Upper lobe of left lung (tissue), 4 donors: Measurements from ENCODE around the gene LTBP1.

Source experiments
- EP300 ChIP-seq, 4 donors: sonication (generic); formaldehyde crosslinking; IDR thresholded peaks; one replicate each; pipeline ENCODE4 v1.5.1; 2017; ENCODE audit warnings: antibody characterized with exemption in 4 of 4, control low read depth in 2 of 4
- POLR2A ChIP-seq, 4 donors: fragments of 450-650 bp; IDR thresholded peaks; one replicate each; pipeline ENCODE4 v1.5.1; 2016 to 2017; ENCODE audit warnings: antibody characterized with exemption in 4 of 4, mild to moderate bottlenecking in 2 of 4
- POLR2AphosphoS5 ChIP-seq, 2 donors: sonication (generic); formaldehyde crosslinking; IDR thresholded peaks; one replicate each; pipeline ENCODE4 v1.5.1; 2017; ENCODE audit warnings: antibody characterized with exemption in 2 of 2
- TF ChIP-seq, protein P1 (sequence below), 6 experiments: fragments of 450-650 bp in 4 of 6; fragments of 200-600 bp in 2 of 6; sonication (generic) in 2 of 6; IDR thresholded peaks; one replicate each; pipeline ENCODE4 v1.5.1; 2016 to 2019; ENCODE audit warnings: antibody characterized with exemption in 6 of 6

GRCh38 chr2:33242845-33243244, 296.1 kb downstream of the LTBP1 start:
- TF ChIP-seq POLR2A (IDR thresholded peaks at IDR 0.05), result no peak
- TF ChIP-seq, protein P1, sequence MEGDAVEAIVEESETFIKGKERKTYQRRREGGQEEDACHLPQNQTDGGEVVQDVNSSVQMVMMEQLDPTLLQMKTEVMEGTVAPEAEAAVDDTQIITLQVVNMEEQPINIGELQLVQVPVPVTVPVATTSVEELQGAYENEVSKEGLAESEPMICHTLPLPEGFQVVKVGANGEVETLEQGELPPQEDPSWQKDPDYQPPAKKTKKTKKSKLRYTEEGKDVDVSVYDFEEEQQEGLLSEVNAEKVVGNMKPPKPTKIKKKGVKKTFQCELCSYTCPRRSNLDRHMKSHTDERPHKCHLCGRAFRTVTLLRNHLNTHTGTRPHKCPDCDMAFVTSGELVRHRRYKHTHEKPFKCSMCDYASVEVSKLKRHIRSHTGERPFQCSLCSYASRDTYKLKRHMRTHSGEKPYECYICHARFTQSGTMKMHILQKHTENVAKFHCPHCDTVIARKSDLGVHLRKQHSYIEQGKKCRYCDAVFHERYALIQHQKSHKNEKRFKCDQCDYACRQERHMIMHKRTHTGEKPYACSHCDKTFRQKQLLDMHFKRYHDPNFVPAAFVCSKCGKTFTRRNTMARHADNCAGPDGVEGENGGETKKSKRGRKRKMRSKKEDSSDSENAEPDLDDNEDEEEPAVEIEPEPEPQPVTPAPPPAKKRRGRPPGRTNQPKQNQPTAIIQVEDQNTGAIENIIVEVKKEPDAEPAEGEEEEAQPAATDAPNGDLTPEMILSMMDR (IDR thresholded peaks at IDR 0.05), result no peak
- TF ChIP-seq POLR2AphosphoS5 (IDR thresholded peaks at IDR 0.05), result no peak
- TF ChIP-seq EP300 (IDR thresholded peaks at IDR 0.05), result no peak
